Type B pancreatic cell (in vitro differentiated cells): ENCODE data around the gene SCN4A. TPM values are rescaled to one million over a fixed set of nuclear protein-coding genes. Genes with fewer than 3 reads are reported as not detected.
"Not testable (repeated sequence)": the region's sequence is repeated elsewhere in the genome, so short reads cannot be mapped to it uniquely, and the experiment has no call there.

Experiments used
- DNase-seq: peaks from one replicate; pipeline ENCODE4 v3.0.0; 2021; ENCODE audit warnings: mixed read lengths; ENCODE audit not compliant: unreplicated experiment; ENCODE audit errors: extremely low spot score
- H3K27ac Mint-ChIP-seq: 2 replicates; pipeline ENCODE4 v1.8.0; 2021; ENCODE audit warnings: mild to moderate bottlenecking, mixed read lengths
- H3K27me3 Mint-ChIP-seq: 2 replicates; pipeline ENCODE4 v1.8.0; 2021; ENCODE audit warnings: mixed read lengths
- H3K36me3 Mint-ChIP-seq: 2 replicates; pipeline ENCODE4 v1.8.0; 2021; ENCODE audit warnings: mixed read lengths
- H3K4me1 Mint-ChIP-seq: one replicate; pipeline ENCODE4 v1.8.0; 2021; ENCODE audit warnings: mixed read lengths; ENCODE audit not compliant: unreplicated experiment
- H3K4me3 Mint-ChIP-seq: 2 replicates; pipeline ENCODE4 v1.8.0; 2021; ENCODE audit warnings: mild to moderate bottlenecking, mixed read lengths
- H3K9me3 Mint-ChIP-seq: 2 replicates; pipeline ENCODE4 v1.8.0; 2021; ENCODE audit warnings: mixed read lengths
- CTCF ChIP-seq: fragments of 200-600 bp; sonication (generic); conservative IDR thresholded peaks from 2 replicates; pipeline ENCODE4 v1.5.0; 2021; ENCODE audit warnings: antibody characterized with exemption, mild to moderate bottlenecking
- total RNA-seq: library from RNA; stranded (reverse); gene quantifications from 2 replicates; pipeline ENCODE4 v1.2.1, GENCODE V29; 2021; ENCODE audit warnings: low replicate concordance

The SCN4A gene
- total RNA-seq, 1 donor from 2014 or later: 0.39 TPM

- not testable (repeated sequence) for H3K36me3 Mint-ChIP-seq, H3K27ac Mint-ChIP-seq, H3K4me1 Mint-ChIP-seq, H3K9me3 Mint-ChIP-seq, DNase-seq, H3K4me3 Mint-ChIP-seq
- H3K27me3 Mint-ChIP-seq: peaks cover 26% of the 10 kb centered on the region
- peak; percentile 62 for TF ChIP-seq CTCF
Measured at GRCh38 chr17:63892316-63893037, 80.2 kb downstream of the SCN4A start.

GRCh38 chr17:63889026-63889848 lies 83.5 kb downstream of the SCN4A start:
- H3K36me3 Mint-ChIP-seq, DNase-seq, H3K4me1 Mint-ChIP-seq, H3K27ac Mint-ChIP-seq, H3K9me3 Mint-ChIP-seq, H3K4me3 Mint-ChIP-seq: not testable (repeated sequence)
- H3K27me3 Mint-ChIP-seq: peaks cover 27% of the 10 kb centered on the region
- TF ChIP-seq CTCF: peak; percentile 68

Other genes starting within 250 kb of the SCN4A start
- 26.5 and 43.9 TPM in 2 replicates for gene STRADA, start 231.1 kb downstream of the SCN4A start, total RNA-seq
- 71.8 and 78.2 TPM in 2 replicates for gene CCDC47, start 199.3 kb downstream of the SCN4A start, total RNA-seq
- 124 and 148 TPM in 2 replicates for gene DDX42, start 198.7 kb downstream of the SCN4A start, total RNA-seq
- 112 and 113 TPM in 2 replicates for gene PSMC5, start 145.5 kb downstream of the SCN4A start, total RNA-seq
- gene FTSJ3, start 145.3 kb downstream of the SCN4A start, total RNA-seq: 39.4 and 45.2 TPM in 2 replicates
- gene SMARCD2, start 130.2 kb downstream of the SCN4A start, total RNA-seq: 64.8 and 67.3 TPM in 2 replicates
- not detected in 2 replicates for gene CSH2, start 99.2 kb downstream of the SCN4A start, total RNA-seq
- not detected in 2 replicates for gene GH2, start 91.0 kb downstream of the SCN4A start, total RNA-seq
- gene CSH1, start 76.3 kb downstream of the SCN4A start, total RNA-seq: not detected in 2 replicates
- not detected in 2 replicates for gene CSHL1, start 61.7 kb downstream of the SCN4A start, total RNA-seq
- gene GH1, start 54.1 kb downstream of the SCN4A start, total RNA-seq: not detected in 2 replicates
- not detected in 2 replicates for gene CD79B, start 40.6 kb downstream of the SCN4A start, total RNA-seq
- 0.45 and 4.2 TPM in 2 replicates for gene PRR29, start 25.4 kb upstream of the SCN4A start, total RNA-seq
- 1.2 TPM in 1 of 2 replicates, not detected in the other for gene ICAM2, start 47.7 kb upstream of the SCN4A start, total RNA-seq
- 12.1 and 13.9 TPM in 2 replicates for gene ERN1, start 157.2 kb upstream of the SCN4A start, total RNA-seq